ENCODE data around the gene PCNA.
"Not testable (repeated sequence)": the region's sequence is repeated elsewhere in the genome, so short reads cannot be mapped to it uniquely, and the experiment has no call there.

Gene PCNA

GRCh38 chr20:5096463-5096862, 23.3 kb downstream of the PCNA start:
- no peak for DNase-seq (ENCODE audit: low spot score)

GRCh38 chr20:5095931-5096330, 23.8 kb downstream of the PCNA start:
- DNase-seq (ENCODE audit: low spot score) = no peak

DNA sequence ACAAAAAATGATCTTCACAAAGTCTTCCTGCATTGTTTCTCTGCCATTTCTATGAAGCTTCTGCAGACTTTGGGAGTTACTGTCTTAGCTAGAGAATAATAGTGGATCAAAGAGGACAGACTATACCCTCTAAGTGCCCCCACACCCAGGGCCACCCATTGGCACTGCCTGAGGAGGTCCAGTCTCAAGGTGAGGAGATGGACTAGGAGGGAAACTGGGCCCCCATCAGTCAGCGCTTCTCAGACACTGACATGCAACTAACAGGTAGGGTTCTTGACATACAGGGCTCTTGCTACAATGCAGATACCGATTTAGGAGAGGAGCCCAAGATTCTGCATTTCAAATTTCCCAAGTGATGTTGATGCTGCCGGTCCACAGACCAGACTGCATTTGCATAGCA, 24.3 kb downstream of the PCNA start:
- no peak for DNase-seq (ENCODE audit: low spot score)

DNA sequence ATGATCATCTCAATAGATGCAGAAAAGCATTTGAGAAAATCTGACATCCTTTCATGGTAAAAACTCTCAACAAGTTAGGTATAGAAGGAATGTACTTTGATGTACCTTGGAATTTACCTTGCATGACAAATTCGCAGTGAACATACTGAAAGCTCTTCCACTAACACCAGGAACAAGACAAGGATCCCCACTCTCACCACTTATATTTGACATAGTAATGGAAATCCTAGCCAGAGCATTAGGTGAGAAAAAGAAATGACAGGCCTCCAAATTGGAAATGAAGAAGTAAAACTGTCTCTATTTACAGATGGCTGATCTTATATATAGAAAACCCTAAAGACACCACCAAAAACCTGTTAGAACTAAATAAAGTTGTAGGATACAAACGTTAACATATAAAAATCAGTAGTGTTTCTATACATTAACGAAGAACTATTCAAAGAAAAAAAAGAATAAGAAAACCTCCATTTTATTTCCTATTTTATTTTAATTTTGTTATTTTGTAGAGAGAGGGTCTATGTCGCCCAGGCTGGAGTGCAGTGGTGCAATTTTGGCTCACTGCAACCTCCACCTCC, 26.9 kb downstream of the PCNA start:
- no peak for DNase-seq (ENCODE audit: low spot score)

- DNase-seq (ENCODE audit: low spot score) = no peak
These were observed 27.9 kb downstream of the PCNA start for GRCh38 chr20:5091902-5092301.

DNA sequence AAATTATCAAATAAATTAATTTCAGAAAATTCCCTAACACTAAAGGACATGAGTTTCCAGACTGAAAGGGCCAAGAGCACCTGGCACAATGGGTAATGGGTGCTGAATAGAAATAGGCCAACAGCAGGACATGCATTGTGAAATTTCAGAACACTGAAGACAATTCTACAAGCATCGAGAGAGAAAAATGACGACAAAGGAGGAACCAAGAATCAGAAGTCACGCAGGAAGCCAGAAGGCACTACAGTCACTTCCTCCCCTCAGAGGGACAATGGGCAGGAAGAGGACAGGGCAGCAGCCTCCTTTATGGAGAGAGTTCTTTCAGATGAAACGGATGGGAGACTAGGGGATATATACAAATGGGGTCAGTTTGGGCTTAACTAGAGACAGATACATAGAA, 29.6 kb downstream of the PCNA start:
- no peak for DNase-seq (ENCODE audit: low spot score)

DNA sequence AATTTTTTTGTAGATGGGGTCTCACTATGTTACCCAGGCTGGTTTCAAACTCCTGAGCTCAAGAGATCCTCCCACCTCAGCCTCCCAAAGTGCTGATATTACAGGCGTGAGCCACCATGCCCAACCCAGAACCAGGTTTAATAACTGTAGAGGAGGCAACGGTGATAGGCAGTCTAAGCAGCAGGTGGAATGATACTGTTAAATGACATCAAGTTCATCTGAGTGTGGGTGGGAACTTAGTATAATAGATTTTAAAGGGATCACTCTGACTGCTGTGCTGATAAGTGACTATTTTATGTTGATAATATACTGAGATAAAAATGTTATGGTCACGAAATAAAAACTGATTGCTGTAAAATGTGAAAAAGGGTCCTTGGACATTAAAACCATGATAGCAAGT, 31.1 kb downstream of the PCNA start:
- no peak for DNase-seq (ENCODE audit: low spot score)

DNA sequence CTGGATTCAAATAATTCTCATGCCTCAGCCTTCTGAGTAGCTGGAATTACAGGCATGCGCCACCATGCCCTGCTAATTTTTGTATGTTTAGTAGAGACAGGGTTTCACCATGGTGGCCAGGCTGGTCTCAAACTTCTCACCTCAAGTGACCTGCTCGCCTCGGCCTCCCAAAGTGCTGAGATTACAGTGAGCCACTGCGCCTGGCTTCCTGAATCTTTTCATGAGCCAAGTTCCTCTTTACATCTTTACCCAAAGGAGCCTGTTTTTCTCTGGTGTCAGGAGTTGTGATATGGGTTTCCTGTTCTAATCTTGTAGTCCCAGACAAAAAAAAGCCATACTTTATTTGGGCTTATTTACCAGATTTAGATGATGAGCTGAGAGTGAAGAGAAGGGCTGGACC, 34.4 kb downstream of the PCNA start:
- no peak for DNase-seq (ENCODE audit: low spot score)

DNA sequence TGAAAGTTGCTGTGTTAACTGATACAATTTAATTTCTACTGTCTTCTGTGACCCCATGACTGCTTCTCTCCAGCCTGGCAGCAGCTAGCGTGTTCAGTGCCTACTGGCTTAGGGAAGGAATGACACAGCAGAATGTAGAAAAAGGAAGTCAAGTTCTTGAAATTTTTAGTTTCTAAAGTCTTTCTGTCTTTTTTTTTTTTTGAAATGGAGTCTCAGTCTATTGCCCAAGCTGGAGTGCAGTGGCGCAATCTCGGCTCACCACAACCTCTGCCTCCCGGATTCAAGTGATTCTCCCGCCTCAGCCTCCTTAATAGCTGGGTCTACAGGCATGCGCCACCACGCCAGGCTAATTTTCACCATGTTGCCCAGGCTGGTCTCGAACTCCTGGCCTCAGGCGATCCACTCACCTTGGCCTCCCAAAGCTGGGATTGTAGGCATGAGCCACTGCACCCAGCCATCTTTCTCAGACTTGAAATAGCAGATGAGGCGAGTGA, 39.3 kb downstream of the PCNA start:
- peak; percentile 76 for DNase-seq (ENCODE audit: low spot score)

DNA sequence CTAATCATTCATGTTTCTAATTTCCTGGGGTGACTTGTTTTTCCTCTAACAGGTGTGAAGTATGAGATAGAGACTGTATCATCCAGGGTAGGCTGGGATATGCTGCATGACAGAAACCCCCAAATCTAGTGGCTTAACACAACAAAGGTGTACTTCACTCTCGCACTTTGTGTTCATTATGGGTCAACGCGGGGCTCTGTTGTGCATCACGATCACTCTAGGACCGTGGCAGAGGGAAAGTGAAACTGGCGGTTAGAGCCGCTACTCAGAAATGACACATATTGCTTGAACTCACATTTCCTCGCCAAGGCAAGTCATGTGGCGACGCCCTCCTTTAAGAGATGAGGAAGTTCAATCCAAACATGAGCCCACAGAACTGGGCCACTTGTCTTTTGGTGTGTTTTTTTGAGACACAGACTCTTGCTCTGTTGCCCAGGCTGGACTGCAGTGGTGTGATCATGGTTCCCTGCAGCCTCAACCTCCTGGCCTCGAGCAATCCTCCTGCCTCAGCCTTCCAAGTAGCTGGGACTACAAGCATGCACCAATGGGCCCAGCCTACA, 41.3 kb downstream of the PCNA start:
- peak; percentile 61 for DNase-seq (ENCODE audit: low spot score)

DNA sequence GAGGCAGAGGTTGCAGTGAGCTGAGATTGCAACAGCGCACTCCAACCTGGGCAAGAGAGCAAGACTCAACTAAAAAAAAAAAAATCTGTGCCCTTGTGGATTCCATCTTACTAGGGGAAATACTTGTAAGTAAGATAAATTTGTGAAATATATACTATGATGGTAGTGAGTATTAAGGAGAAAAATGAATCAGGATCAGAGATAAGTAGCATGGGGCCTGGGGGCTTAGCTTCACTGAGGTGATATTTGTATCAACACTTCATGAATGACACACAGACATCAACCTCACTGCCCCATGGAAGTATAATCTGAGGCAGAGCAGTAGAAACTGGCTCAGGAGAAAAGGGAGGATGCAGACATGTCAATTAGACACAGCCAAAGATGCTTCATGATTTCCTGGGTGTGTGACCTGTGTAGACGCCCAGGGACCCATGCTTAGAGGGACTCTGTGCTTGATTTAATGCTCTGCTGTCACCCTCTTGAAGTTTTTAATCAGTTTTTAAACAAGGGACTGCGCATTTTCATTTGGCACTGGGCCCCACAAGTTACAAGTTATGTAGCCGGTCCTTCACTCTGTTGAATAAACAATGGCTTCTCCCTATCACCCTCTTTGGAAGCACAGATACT, 41.9 kb downstream of the PCNA start:
- no peak for DNase-seq (ENCODE audit: low spot score)

DNA sequence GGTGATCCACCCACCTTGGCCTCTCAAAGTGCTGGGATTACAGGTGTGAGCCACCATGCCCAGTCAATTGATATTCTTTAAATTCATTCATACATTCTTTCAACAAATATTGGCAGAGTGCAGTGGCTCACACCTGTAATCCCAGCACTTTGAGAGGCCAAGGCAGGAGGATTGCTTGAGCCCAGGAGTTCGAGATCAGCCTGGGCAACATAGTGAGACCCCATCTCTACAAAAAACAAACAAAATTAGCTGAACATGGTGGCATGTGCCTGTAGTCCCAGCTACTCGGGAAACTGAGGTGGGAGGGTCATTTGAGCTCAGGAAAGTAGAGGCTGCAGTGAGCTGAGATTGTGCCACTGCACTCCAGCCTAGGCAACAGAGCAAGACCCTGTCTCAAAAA, 42.8 kb downstream of the PCNA start:
- not testable (repeated sequence) for DNase-seq (ENCODE audit: low spot score)

GRCh38 chr20:5074232-5074674, 45.5 kb downstream of the PCNA start:
- no peak for DNase-seq (ENCODE audit: low spot score)

GRCh38 chr20:5073660-5074231, 46.0 kb downstream of the PCNA start:
- DNase-seq (ENCODE audit: low spot score) = no peak

DNA sequence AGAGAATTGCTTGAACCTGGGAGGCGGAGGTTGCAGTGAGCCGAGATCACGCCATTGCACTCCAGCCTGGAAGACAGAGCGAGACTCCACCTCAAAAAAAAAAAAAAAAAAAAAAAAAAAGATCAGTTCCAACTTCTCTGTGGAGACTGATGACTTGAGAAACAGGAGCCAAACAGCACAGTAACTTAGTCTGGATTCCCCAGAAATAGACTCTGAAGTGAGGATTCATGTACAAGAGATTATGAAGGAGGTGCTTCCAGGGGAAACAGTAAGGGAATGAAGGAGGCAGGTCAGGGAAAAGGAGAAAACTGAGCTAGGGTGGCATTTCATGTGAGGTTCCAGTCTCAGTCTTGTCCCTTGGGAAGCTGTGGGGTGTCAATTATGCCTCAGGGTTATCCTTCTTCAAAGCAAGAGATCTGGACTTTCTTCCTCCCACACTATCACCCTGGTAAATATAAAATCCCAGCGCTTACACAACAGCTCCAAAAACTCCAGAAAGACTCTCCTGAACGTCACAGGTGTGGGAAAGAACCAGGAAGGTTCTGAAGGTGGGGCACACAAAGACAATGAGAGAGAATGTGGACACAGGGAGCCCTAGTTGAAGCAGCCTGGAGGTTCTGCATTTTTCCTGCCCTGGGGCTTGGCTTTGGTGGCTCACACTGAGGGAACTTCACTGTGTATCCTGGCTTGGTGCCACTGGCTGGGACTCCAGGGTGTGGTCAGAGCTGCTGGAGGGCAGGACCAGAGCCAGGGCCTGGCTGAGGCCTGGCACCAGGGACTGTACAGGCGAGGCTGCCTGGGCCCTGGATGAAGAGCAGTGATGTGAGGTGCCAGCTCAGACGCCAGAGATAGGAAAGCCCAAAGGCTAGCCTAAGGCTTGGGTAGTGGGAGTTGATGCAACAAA, 46.8 kb downstream of the PCNA start:
- peak; percentile 82 for DNase-seq (ENCODE audit: low spot score)

- DNase-seq (ENCODE audit: low spot score) = not testable (repeated sequence)
These were observed 47.8 kb downstream of the PCNA start for GRCh38 chr20:5071942-5072341.

GRCh38 chr20:5070570-5070969, 49.2 kb downstream of the PCNA start:
- no peak for DNase-seq (ENCODE audit: low spot score)

- DNase-seq (ENCODE audit: low spot score) = no peak
These were observed 49.7 kb downstream of the PCNA start for GRCh38 chr20:5070081-5070480.

- no peak for DNase-seq (ENCODE audit: low spot score)
These were observed 50.5 kb downstream of the PCNA start for GRCh38 chr20:5069141-5069806.

GRCh38 chr20:5067877-5068645, 51.7 kb downstream of the PCNA start:
- no peak for DNase-seq (ENCODE audit: low spot score)

DNA sequence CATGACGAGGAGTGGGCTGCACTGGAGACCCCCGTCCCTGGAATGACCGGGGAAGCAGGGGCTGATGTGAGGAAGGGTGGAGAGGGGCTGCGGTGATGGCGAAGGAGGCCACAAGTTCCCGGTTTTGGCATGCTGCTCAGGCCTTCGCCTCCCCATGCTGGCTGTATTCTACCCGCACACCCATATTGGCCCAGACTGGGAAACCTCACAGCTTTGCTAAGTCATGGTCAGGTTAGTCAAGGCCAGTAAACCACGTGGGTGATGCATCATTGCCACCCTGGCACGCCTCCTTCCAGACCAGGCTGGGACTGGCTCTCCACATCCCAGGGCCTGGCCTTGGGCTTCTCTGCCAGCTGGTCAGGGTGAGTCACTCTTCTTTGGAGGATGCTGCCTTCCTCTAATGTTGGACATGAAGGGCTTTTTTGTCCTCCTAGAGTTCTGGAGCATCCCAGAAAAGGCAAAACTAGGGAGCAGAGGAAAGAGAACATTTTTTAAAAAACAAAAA, 53.8 kb downstream of the PCNA start:
- peak; percentile 92 for DNase-seq (ENCODE audit: low spot score)

Data from GM03348 (cell line).